ENCODE measurements around the gene NFIB. TPM values are rescaled to one million over a fixed set of nuclear protein-coding genes. Genes with fewer than 3 reads are reported as not detected.

Gene NFIB
- total RNA-seq, 4 donors from 2014 or later = 61.0 to 68.3 (median 65.4) TPM

DNA sequence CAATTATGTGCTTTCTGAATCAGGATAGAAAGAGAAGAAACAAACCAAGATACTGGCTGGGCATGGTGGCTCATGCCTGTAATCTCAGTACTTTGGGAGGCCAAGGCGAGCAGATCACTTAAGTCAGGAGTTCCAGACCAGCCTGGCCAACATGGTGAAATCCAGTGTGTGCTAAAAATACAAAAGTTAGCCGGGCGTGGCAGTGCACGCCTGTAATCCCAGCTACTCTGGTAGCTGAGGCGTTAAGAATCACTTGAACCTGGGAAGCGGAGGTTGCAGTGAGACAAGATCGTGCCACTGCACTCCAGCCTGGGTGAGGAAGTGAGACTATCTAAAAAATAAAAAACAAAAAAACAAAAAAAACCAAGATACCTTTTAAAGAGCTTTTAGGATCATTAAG lies 214.2 kb downstream of the NFIB start:
- H3K36me3 ChIP-seq = no peaks in the 10 kb centered on the region
- H3K4me1 ChIP-seq = peaks cover 3 to 62% (median 14%) of the 10 kb centered on the region in 3 donors
- 84 to 94% methylated on average over 7 of the region's 7 CpGs for WGBS, 2 donors (ENCODE audit: low coverage in 1 of 2)
- no peaks in the 10 kb centered on the region for H3K27me3 ChIP-seq
- TF ChIP-seq POLR2AphosphoS5 (IDR thresholded peaks at IDR 0.05) (no peak), CTCF (IDR thresholded peaks at IDR 0.05) (no peak), EP300 (IDR thresholded peaks at IDR 0.05) (no peak), POLR2A (IDR thresholded peaks at IDR 0.05) (no peak)
- H3K4me3 ChIP-seq = no peak overlapping the region
- ATAC-seq = no peak
- H3K9me3 ChIP-seq = no peaks in the 10 kb centered on the region
- no peak overlapping the region for H3K27ac ChIP-seq

GRCh38 chr9:14098486-14099180 lies 215.3 kb downstream of the NFIB start:
- no peak overlapping the region for H3K4me3 ChIP-seq
- no peak for ATAC-seq

DNA sequence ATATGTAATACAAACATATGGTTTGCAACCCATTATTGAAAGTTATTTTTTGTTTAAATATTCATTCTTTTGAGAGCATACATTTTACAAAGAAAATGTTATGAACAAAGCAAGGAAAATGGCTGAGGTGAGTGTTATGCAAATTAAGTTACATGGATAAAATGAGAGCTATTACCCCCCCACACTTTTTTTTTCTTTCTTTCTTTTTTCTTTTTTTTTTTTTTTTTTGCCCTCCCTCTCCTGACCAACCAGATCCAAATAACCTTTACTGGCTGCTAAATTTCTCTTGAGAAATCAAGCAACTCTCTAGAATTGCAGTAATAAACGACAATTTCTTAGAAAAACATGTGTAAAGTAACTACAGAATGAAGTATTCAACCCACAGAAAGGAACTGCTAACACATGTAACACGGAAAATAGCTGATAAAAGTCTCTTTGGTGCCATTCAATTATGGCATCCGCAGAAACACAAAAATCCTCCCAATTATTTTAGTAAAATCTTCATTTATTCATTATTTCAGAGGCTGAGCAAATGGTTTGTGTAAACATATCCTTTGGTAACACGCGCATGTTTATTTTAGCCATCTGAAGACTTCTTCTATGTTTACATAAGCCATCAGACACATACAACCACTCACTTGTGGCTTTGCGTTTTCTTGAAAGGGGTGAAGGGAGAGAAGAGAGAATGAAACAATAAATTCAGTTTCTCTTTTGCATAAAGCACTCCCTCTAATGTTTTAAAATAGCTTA lies 216.1 kb downstream of the NFIB start:
- WGBS, 2 donors (ENCODE audit: low coverage in 1 of 2) = 3 to 33% methylated on average over 6 of the region's 6 CpGs
- Histone ChIP-seq H3K27ac (peak overlapping the region; percentile 35 to 75 (median 72)), H3K36me3 (no peaks in the 10 kb centered on the region), H3K9me3 (no peaks in the 10 kb centered on the region), H3K4me3 (no peak overlapping the region), H3K4me1 (peaks cover 3 to 58% (median 14%) of the 10 kb centered on the region in 3 donors), H3K27me3 (no peaks in the 10 kb centered on the region)
- no peak for ATAC-seq
- no peak for TF ChIP-seq EP300 (IDR thresholded peaks at IDR 0.05)
- no peak for TF ChIP-seq POLR2AphosphoS5 (IDR thresholded peaks at IDR 0.05)
- TF ChIP-seq POLR2A (IDR thresholded peaks at IDR 0.05) = no peak
- TF ChIP-seq CTCF (IDR thresholded peaks at IDR 0.05) = no peak

More at GRCh38 chr9:14098486-14099180, 215.3 kb downstream of the NFIB start:
- TF ChIP-seq POLR2AphosphoS5 (IDR thresholded peaks at IDR 0.05) (no peak), EP300 (IDR thresholded peaks at IDR 0.05) (no peak), POLR2A (IDR thresholded peaks at IDR 0.05) (no peak), CTCF (IDR thresholded peaks at IDR 0.05) (no peak)
- Histone ChIP-seq H3K27me3 (no peaks in the 10 kb centered on the region), H3K4me1 (peaks cover 3 to 62% (median 14%) of the 10 kb centered on the region in 3 donors), H3K36me3 (no peaks in the 10 kb centered on the region), H3K9me3 (no peaks in the 10 kb centered on the region), H3K27ac (peak overlapping the region in 3 of 4 donors; percentile 63 to 75 (median 73))
- WGBS, 2 donors (ENCODE audit: low coverage in 1 of 2) = 50 to 65% methylated on average over 3 of the region's 3 CpGs

- peak; percentile 76 for ATAC-seq
- peak overlapping the region in 1 of 2 donors; percentile 25 for H3K4me3 ChIP-seq
- no peaks in the 10 kb centered on the region for H3K9me3 ChIP-seq
- TF ChIP-seq POLR2AphosphoS5 (IDR thresholded peaks at IDR 0.05) (peak; percentile 61), POLR2A (IDR thresholded peaks at IDR 0.05) (no peak)
- H3K27ac ChIP-seq = peak overlapping the region; percentile 35 to 75 (median 72)
- peaks cover 3 to 52% (median 14%) of the 10 kb centered on the region in 3 donors for H3K4me1 ChIP-seq
- H3K27me3 ChIP-seq = no peaks in the 10 kb centered on the region
- 10 to 11% methylated on average over 4 of the region's 4 CpGs for WGBS, 2 donors (ENCODE audit: low coverage in 1 of 2)
- no peaks in the 10 kb centered on the region for H3K36me3 ChIP-seq
Observed at GRCh38 chr9:14097215-14097614, 216.7 kb downstream of the NFIB start.

DNA sequence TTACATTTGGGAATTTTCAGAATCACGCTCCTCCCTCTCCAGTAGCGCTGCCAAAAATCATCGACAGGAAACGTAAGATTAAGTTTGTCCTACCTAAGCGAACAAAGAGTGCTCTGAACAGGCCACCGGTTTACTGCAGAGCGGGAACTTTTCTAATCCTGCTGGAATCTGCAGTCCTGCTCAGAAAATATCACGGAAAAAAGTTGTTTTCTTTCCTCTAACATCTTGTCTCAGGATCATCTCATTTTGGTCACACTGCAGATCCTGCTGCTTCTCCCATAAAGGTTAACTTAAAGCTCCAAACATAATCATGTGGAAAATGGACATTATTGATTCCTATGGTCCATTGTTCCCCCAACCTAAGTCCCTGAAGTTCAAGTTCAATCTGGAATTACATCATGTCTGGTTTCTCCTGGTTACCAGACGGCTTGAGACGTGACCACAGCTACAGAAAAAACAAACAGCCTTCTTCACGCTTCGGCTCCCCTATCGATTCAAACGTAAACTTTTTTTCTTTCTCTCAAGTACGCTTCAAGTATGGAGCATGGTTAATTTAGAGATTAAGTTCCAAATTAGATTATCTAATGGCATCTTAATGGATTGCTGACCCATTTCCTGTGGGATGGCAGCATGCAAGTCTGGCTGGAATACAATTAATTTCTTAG lies 217.6 kb downstream of the NFIB start:
- peak; percentile 65 for ATAC-seq
- peak; percentile 68 for TF ChIP-seq POLR2AphosphoS5 (IDR thresholded peaks at IDR 0.05)
- TF ChIP-seq POLR2A (IDR thresholded peaks at IDR 0.05) = no peak
- Histone ChIP-seq H3K27ac (peak overlapping the region; percentile 35 to 75 (median 72)), H3K9me3 (no peaks in the 10 kb centered on the region), H3K27me3 (no peaks in the 10 kb centered on the region), H3K4me1 (peaks cover 3 to 50% (median 14%) of the 10 kb centered on the region in 3 donors), H3K36me3 (no peaks in the 10 kb centered on the region), H3K4me3 (peak overlapping the region; percentile 4 to 25)
- 2 to 16% methylated on average over 15 of the region's 15 CpGs for whole genome bisulfite sequencing, 2 donors (ENCODE audit: low coverage in 1 of 2)

All from gastroesophageal sphincter (tissue), 4 donors.